HUES64 (cell line): ENCODE measurements around the gene PBX3.
"Not testable (repeated sequence)": the region's sequence is repeated elsewhere in the genome, so short reads cannot be mapped to it uniquely, and the experiment has no call there.

Source experiments
- H3K27ac ChIP-seq: 2 replicates; pipeline ENCODE4 v1.7.0; 2013; ENCODE audit warnings: low read depth, low read length, inconsistent platforms
- H3K27me3 ChIP-seq: 2 replicates; pipeline ENCODE4 v1.6.1; 2013; ENCODE audit warnings: mild to moderate bottlenecking, low read length; ENCODE audit not compliant: insufficient read depth
- H3K36me3 ChIP-seq: 2 replicates; pipeline ENCODE4 v1.6.1; 2013; ENCODE audit warnings: mild to moderate bottlenecking, low read length; ENCODE audit not compliant: insufficient read depth
- H3K4me1 ChIP-seq: 2 replicates; pipeline ENCODE4 v1.6.1; 2013; ENCODE audit warnings: mild to moderate bottlenecking, low read length, moderate library complexity; ENCODE audit not compliant: insufficient read depth
- H3K4me3 ChIP-seq: 2 replicates; pipeline ENCODE4 v1.5.1; 2013; ENCODE audit warnings: mild to moderate bottlenecking, low read length, moderate library complexity
- H3K9ac ChIP-seq: 2 replicates; pipeline ENCODE4 v1.6.1; 2013; ENCODE audit warnings: mild to moderate bottlenecking, low read depth, low read length
- H3K9me3 ChIP-seq: 2 replicates; pipeline ENCODE4 v1.6.1; 2013; ENCODE audit warnings: low read depth, low read length; ENCODE audit not compliant: insufficient read depth
- WGBS: fragments of 150-250, 120-280 bp; methylation state at CpG from one replicate; pipeline ENCODE4 v1.1.7; 2013; ENCODE audit warnings: missing lambda C conversion rate; 5-methylcytosine and 5-hydroxymethylcytosine counted together

PBX3 gene

GRCh38 chr9:125760537-125760936 lies 13.4 kb downstream of the PBX3 start:
- no peak overlapping the region for H3K27ac ChIP-seq
- H3K4me3 ChIP-seq, result 0 out of 2 replicates have a peak overlapping the region, but pooled peaks have one; percentile 24
- 80% methylated on average over 1 of the region's 1 CpG for WGBS
- H3K27me3 ChIP-seq, result no peaks in the 10 kb centered on the region
- H3K9ac ChIP-seq, result no peak overlapping the region
- H3K9me3 ChIP-seq, result no peaks in the 10 kb centered on the region
- H3K36me3 ChIP-seq, result no peaks in the 10 kb centered on the region
- H3K4me1 ChIP-seq, result peaks cover 88% of the 10 kb centered on the region

- Histone ChIP-seq H3K4me1 (peaks cover 75% of the 10 kb centered on the region), H3K27me3 (no peaks in the 10 kb centered on the region), H3K9ac (no peak overlapping the region), H3K36me3 (no peaks in the 10 kb centered on the region), H3K9me3 (no peaks in the 10 kb centered on the region), H3K27ac (no peak overlapping the region), H3K4me3 (no peak overlapping the region)
- WGBS, result 87% methylated on average over 2 of the region's 2 CpGs
Measured at GRCh38 chr9:125761676-125762450, 14.7 kb downstream of the PBX3 start.

GRCh38 chr9:125763394-125763801 lies 16.2 kb downstream of the PBX3 start:
- Histone ChIP-seq H3K4me1 (peaks cover 66% of the 10 kb centered on the region), H3K27ac (no peak overlapping the region), H3K9me3 (no peaks in the 10 kb centered on the region), H3K36me3 (no peaks in the 10 kb centered on the region), H3K27me3 (no peaks in the 10 kb centered on the region), H3K4me3 (no peak overlapping the region), H3K9ac (no peak overlapping the region)
- WGBS, result 77% methylated on average over 7 of the region's 7 CpGs

- WGBS, result 86% methylated on average over 3 of the region's 3 CpGs
- no peak overlapping the region for H3K9ac ChIP-seq
- no peaks in the 10 kb centered on the region for H3K9me3 ChIP-seq
- no peaks in the 10 kb centered on the region for H3K36me3 ChIP-seq
- no peaks in the 10 kb centered on the region for H3K27me3 ChIP-seq
- H3K27ac ChIP-seq, result no peak overlapping the region
- H3K4me1 ChIP-seq, result peaks cover 66% of the 10 kb centered on the region
- no peak overlapping the region for H3K4me3 ChIP-seq
Measured at GRCh38 chr9:125764198-125764597, 17.0 kb downstream of the PBX3 start.

- no peaks in the 10 kb centered on the region for H3K9me3 ChIP-seq
- H3K27me3 ChIP-seq, result no peaks in the 10 kb centered on the region
- H3K9ac ChIP-seq, result no peak overlapping the region
- H3K4me1 ChIP-seq, result peaks cover 54% of the 10 kb centered on the region
- 100% methylated on average over 1 of the region's 2 CpGs for WGBS
- no peak overlapping the region for H3K4me3 ChIP-seq
- H3K27ac ChIP-seq, result no peak overlapping the region
- H3K36me3 ChIP-seq, result no peaks in the 10 kb centered on the region
Measured at GRCh38 chr9:125766468-125767221, 19.5 kb downstream of the PBX3 start.

GRCh38 chr9:125767349-125767748 lies 20.2 kb downstream of the PBX3 start:
- Histone ChIP-seq H3K4me3 (no peak overlapping the region), H3K9ac (no peak overlapping the region), H3K4me1 (peaks cover 47% of the 10 kb centered on the region), H3K27me3 (no peaks in the 10 kb centered on the region), H3K36me3 (no peaks in the 10 kb centered on the region), H3K9me3 (no peaks in the 10 kb centered on the region), H3K27ac (no peak overlapping the region)

GRCh38 chr9:125768803-125769202 lies 21.6 kb downstream of the PBX3 start:
- Histone ChIP-seq H3K4me3 (no peak overlapping the region), H3K36me3 (no peaks in the 10 kb centered on the region), H3K4me1 (peaks cover 33% of the 10 kb centered on the region), H3K27ac (no peak overlapping the region), H3K27me3 (no peaks in the 10 kb centered on the region), H3K9ac (no peak overlapping the region), H3K9me3 (no peaks in the 10 kb centered on the region)
- WGBS, result 97% methylated on average over 1 of the region's 1 CpG

- Histone ChIP-seq H3K4me1 (peaks cover 27% of the 10 kb centered on the region; the same call in 1 of the 2 replicates), H3K9me3 (no peaks in the 10 kb centered on the region), H3K9ac (0 out of 2 replicates have a peak overlapping the region, but pooled peaks have one; percentile 17), H3K27me3 (no peaks in the 10 kb centered on the region), H3K4me3 (no peak overlapping the region), H3K36me3 (no peaks in the 10 kb centered on the region), H3K27ac (no peak overlapping the region)
Measured at GRCh38 chr9:125771037-125771436, 23.9 kb downstream of the PBX3 start.

- no peak overlapping the region for H3K27ac ChIP-seq
- H3K9me3 ChIP-seq, result no peaks in the 10 kb centered on the region
- H3K4me1 ChIP-seq, result peaks cover 21% of the 10 kb centered on the region; the same call in 1 of the 2 replicates
- 86% methylated on average over 2 of the region's 2 CpGs for WGBS
- no peak overlapping the region for H3K9ac ChIP-seq
- no peaks in the 10 kb centered on the region for H3K36me3 ChIP-seq
- H3K27me3 ChIP-seq, result no peaks in the 10 kb centered on the region
- H3K4me3 ChIP-seq, result no peak overlapping the region
Measured at GRCh38 chr9:125772740-125773139, 25.6 kb downstream of the PBX3 start.

GRCh38 chr9:125774106-125774505 lies 26.9 kb downstream of the PBX3 start:
- Histone ChIP-seq H3K4me3 (no peak overlapping the region), H3K27me3 (no peaks in the 10 kb centered on the region), H3K9me3 (no peaks in the 10 kb centered on the region), H3K4me1 (peaks cover 13% of the 10 kb centered on the region; the same call in 1 of the 2 replicates), H3K27ac (no peak overlapping the region), H3K36me3 (no peaks in the 10 kb centered on the region), H3K9ac (no peak overlapping the region)
- 94% methylated on average over 3 of the region's 4 CpGs for WGBS

GRCh38 chr9:125776789-125777188 lies 29.6 kb downstream of the PBX3 start:
- 93% methylated on average over 4 of the region's 4 CpGs for WGBS

More at GRCh38 chr9:125776789-125777188, 29.6 kb downstream of the PBX3 start:
- H3K9ac ChIP-seq, H3K4me3 ChIP-seq, H3K27me3 ChIP-seq, H3K9me3 ChIP-seq, H3K36me3 ChIP-seq, H3K27ac ChIP-seq, H3K4me1 ChIP-seq: not testable (repeated sequence)
